HG03342 (cell line): ENCODE results near the gene SLC25A23.

Source experiments
- ATAC-seq: cut with Tn5 transposase; IDR thresholded peaks from one replicate; pipeline ENCODE4 v1.9.1; 2021; ENCODE audit warnings: mild to moderate bottlenecking, moderate library complexity; ENCODE audit not compliant: unreplicated experiment

Gene SLC25A23

GRCh38 chr19:6425732-6426620 is 33.6 kb downstream of the SLC25A23 start:
- ATAC-seq: no peak

DNA sequence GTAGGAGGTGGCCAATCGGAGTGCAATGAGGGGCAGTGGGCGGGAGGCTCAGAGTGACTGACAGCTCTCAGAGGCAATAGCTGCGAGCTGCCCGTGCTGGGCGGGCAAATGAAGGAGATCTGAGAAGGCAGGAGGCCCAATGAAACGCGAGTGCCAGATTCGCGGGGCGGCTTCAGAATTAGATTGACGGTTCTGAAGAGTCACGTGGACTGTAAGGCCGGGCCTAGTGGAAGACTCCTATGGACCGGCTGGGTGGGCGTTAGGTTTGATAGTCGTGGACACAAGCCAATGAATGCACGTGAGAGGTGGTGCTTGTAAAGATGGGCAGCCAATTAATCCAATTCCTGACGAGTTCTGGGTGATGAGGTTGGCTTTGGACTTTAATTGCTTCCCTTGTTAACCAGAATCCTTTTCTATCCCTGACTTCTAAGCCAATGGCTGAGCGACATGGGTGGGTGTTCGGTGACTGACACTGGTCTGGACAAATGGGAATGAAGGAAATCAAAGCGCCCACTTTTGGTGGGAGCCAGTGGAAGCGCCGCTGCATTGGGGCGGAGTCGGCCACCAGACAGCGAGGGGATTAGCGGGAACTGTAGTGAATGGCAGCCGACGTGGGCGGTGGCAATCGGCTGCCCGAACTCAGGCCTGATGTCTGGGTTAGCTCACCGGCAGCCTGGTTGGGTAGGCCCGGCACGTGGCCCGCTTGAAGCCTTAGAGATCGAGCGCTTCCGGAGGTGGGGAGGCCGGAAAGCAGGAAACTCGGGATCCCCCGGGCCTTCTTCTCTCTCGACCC is 34.5 kb downstream of the SLC25A23 start:
- peak; percentile 82 for ATAC-seq

- no peak for ATAC-seq
These were observed 35.2 kb downstream of the SLC25A23 start, which contains the start of gene KHSRP for GRCh38 chr19:6424195-6424938. KHSRP (minus strand) TSS chr19:6424811; CDS start chr19:6424701, 110 bp downstream.

DNA sequence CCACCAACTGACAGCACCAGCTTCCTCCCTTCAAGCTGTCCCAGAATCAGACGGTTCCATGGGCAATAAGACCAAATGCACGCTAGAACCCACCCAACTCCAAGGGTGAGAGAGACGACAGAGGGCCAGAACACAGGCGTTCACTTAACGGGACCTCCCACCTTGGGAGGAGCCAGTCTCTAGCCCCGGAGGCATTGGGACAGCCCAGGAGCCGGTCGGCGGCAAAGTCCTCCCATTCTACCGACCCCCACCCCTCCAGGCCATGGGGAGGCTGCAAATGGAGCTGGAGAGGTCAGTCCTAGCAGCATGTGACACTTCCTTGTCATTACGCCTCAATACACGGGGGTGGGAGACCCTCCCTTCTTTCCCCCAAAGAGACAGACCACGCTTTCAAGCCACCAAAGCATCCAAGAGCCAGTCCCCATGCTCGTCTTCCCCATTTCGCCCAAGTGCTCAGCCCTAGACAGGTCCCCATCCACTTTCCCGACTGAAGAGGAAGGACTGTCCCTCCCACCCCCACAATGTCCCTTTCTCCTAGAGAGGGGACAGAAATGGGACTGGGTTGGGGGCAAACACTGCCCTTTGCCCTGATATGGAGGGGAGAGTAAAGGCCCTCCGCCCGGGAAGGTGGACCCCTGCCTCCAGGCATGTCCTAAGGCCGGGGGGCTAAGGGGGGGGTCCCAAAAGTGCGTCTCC is 35.9 kb downstream of the SLC25A23 start:
- ATAC-seq: no peak

GRCh38 chr19:6421075-6422014 is 38.2 kb downstream of the SLC25A23 start:
- ATAC-seq: no peak

- ATAC-seq: no peak
These were observed 41.0 kb downstream of the SLC25A23 start for GRCh38 chr19:6418562-6418932.

- no peak for ATAC-seq
These were observed 41.7 kb downstream of the SLC25A23 start for GRCh38 chr19:6417713-6418561.

GRCh38 chr19:6416658-6417405 is 42.8 kb downstream of the SLC25A23 start:
- no peak for ATAC-seq

GRCh38 chr19:6415591-6416190 is 43.9 kb downstream of the SLC25A23 start:
- no peak for ATAC-seq

GRCh38 chr19:6414793-6415590 is 44.6 kb downstream of the SLC25A23 start:
- ATAC-seq: no peak

- ATAC-seq: no peak
These were observed 45.6 kb downstream of the SLC25A23 start for GRCh38 chr19:6413721-6414643.

GRCh38 chr19:6413291-6413690 is 46.3 kb downstream of the SLC25A23 start:
- no peak for ATAC-seq

- ATAC-seq: no peak
These were observed 47.0 kb downstream of the SLC25A23 start for GRCh38 chr19:6412447-6413091.

DNA sequence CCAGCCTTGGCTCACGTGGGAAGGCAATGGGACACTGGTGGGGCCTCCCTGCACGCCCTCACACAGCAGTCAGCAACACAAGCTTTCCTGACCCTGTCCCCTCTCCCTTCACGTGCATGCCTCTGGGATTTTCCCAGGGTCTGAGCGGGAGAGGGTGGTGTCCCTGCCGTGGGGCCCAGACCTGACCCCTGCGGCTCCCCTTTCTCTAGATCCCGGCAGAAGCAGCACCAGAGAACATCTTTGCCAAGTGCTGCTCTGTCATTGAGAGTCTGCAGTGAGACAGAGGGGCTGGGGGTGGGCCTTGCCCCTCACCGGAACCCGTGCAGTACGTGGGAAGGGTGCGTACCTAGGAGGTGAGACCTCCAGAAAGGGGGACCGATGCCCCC is 47.5 kb downstream of the SLC25A23 start:
- no peak for ATAC-seq

GRCh38 chr19:6409346-6409745 is 50.2 kb downstream of the SLC25A23 start:
- no peak for ATAC-seq
